Head of caudate nucleus (tissue), 42 donors: Measurements from ENCODE around the gene PTGIS.
"Not testable (repeated sequence)": the region's sequence is repeated elsewhere in the genome, so short reads cannot be mapped to it uniquely, and the experiment has no call there.

Source experiments
- DNase-seq, 42 donors: peaks; one replicate each; pipeline versions ENCODE4 v3.0.0 to v3.0.0-alpha.2; 2020 to 2021; ENCODE audit warnings: mixed read lengths in 7 of 42
- intact Hi-C: fragments of 100-400 bp; cut with DNase I; formaldehyde crosslinking; loops from one replicate; pipeline ENCODE4 v1.15.0; 2022

PTGIS gene

GRCh38 chr20:49567421-49568277, at the start of gene PTGIS:
Gene PTGIS (minus strand): TSS chr20:49568137. CDS start chr20:49568116, 21 bp downstream.
- intact Hi-C loops: no loop called here
- DNase-seq: peak in 2 of 42 donors; percentile 11 to 38

GRCh38 chr20:49617394-49617793, 49.5 kb upstream of the PTGIS start:
- peak in 1 of 42 donors; percentile 65 for DNase-seq
- intact Hi-C loops: loop anchor here (10.0 kb wide), 1 partner anchor 97 kb away; the partner anchor contains the start of gene B4GALT5

- no peak for DNase-seq
- intact Hi-C loops: loop anchor here (10.0 kb wide), 1 partner anchor 98 kb away; the partner anchor contains the start of gene B4GALT5
Observed at GRCh38 chr20:49616154-49617007, 48.4 kb upstream of the PTGIS start.

- DNase-seq: peak in 19 of 42 donors; percentile 18 to 84 (median 44)
- intact Hi-C loops: loop anchor here (10.0 kb wide), 1 partner anchor 99 kb away; the partner anchor contains the start of gene B4GALT5
Observed at GRCh38 chr20:49615401-49616153, 47.6 kb upstream of the PTGIS start.

GRCh38 chr20:49615051-49615400, 47.1 kb upstream of the PTGIS start:
- not testable (repeated sequence) for DNase-seq
- intact Hi-C loops: loop anchor here (10.0 kb wide), 1 partner anchor 100 kb away; the partner anchor contains the start of gene B4GALT5

GRCh38 chr20:49614338-49615050, 46.6 kb upstream of the PTGIS start:
- DNase-seq: peak in 1 of 42 donors; percentile 6
- intact Hi-C loops: loop anchor here (5.0 to 10.0 kb wide), 3 partner anchors 100 to 233 kb away; partner anchors contain the start of gene B4GALT5

- DNase-seq: peak; percentile 67 to 97 (median 90)
- intact Hi-C loops: loop anchor here (5.0 to 10.0 kb wide), 3 partner anchors 103 to 235 kb away; partner anchors contain the start of gene B4GALT5
Observed at GRCh38 chr20:49612127-49612738, 44.3 kb upstream of the PTGIS start.

- DNase-seq: not testable (repeated sequence)
Observed at GRCh38 chr20:49611539-49612126, 43.7 kb upstream of the PTGIS start.

GRCh38 chr20:49610691-49611538, 43.0 kb upstream of the PTGIS start:
- intact Hi-C loops: loop anchor here (2.0 to 10.0 kb wide), 4 partner anchors 104 to 276 kb away; partner anchors contain the start of gene B4GALT5
- DNase-seq: peak; percentile 44 to 93 (median 80)

More at GRCh38 chr20:49611539-49612126, 43.7 kb upstream of the PTGIS start:
- intact Hi-C loops: loop anchor here (2.0 to 10.0 kb wide), 4 partner anchors 103 to 275 kb away; partner anchors contain the start of gene B4GALT5

GRCh38 chr20:49608752-49609670, 41.1 kb upstream of the PTGIS start:
- peak; percentile 36 to 87 (median 72) for DNase-seq
- intact Hi-C loops: loop anchor here (10.0 kb wide), 1 partner anchor 284 kb away; no protein-coding TSS in a partner anchor

GRCh38 chr20:49607568-49607967, 39.6 kb upstream of the PTGIS start:
- DNase-seq: no peak
- intact Hi-C loops: loop anchor here (10.0 kb wide), 1 partner anchor 283 kb away; no protein-coding TSS in a partner anchor

- DNase-seq: no peak
- intact Hi-C loops: loop anchor here (10.0 kb wide), 1 partner anchor 278 kb away; no protein-coding TSS in a partner anchor
Observed at GRCh38 chr20:49603209-49603627, 35.3 kb upstream of the PTGIS start.

- intact Hi-C loops: loop anchor here (10.0 kb wide), 1 partner anchor 278 kb away; no protein-coding TSS in a partner anchor
- no peak for DNase-seq
Observed at GRCh38 chr20:49602345-49603208, 34.6 kb upstream of the PTGIS start.
